ENCODE data around the gene AMBP.

DNA sequence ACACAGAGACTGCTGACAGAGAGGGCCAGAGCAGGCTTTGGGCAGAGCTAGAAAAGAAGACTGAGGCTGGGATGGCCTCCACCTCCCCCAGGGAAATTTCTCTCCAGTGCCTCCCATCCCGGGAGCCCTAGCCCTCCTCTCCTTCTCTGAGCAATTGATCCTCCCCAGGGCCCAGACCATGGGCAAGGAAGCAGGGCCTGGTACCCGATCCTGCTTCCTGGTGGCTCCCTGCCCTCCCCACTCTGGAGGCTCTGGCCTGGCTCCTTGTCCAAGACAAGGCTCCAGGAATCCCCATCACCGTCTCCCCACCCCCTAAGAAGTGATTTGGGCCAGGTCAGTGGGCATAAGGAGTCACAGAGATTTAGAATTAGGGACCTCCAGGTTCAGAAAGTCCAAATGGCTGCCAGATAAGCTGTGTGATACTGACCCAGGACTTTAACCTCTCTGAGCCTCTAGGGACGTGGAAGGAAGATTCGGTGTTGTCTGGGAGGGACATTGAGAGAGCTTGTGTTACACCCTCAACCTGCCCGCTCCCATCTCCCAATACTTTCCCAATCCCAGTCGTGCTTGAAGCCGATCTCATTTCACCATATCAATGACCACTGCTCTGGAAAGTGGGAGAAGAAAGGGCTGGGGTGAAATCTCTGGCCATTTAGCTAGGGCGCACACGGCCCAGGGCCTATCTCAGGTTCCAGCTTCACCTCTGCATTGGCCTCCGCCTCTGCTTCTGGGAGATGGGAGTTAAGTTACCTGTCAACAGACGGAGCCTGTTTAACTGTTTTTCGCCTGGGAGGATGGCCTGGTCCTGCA is 46.8 kb upstream of the AMBP start:
- TF ChIP-seq, protein P1, sequence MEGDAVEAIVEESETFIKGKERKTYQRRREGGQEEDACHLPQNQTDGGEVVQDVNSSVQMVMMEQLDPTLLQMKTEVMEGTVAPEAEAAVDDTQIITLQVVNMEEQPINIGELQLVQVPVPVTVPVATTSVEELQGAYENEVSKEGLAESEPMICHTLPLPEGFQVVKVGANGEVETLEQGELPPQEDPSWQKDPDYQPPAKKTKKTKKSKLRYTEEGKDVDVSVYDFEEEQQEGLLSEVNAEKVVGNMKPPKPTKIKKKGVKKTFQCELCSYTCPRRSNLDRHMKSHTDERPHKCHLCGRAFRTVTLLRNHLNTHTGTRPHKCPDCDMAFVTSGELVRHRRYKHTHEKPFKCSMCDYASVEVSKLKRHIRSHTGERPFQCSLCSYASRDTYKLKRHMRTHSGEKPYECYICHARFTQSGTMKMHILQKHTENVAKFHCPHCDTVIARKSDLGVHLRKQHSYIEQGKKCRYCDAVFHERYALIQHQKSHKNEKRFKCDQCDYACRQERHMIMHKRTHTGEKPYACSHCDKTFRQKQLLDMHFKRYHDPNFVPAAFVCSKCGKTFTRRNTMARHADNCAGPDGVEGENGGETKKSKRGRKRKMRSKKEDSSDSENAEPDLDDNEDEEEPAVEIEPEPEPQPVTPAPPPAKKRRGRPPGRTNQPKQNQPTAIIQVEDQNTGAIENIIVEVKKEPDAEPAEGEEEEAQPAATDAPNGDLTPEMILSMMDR (IDR thresholded peaks at IDR 0.05), result no peak
- TF ChIP-seq ZFX (IDR thresholded peaks at IDR 0.05; ENCODE audit: borderline replicate concordance), result no peak

Data from 22Rv1 (cell line).